Measurements from ENCODE around the gene PRXL2A. TPM values are rescaled to one million over a fixed set of nuclear protein-coding genes. Genes with fewer than 3 reads are reported as not detected.
A peak's percentile ranks its signal among the peaks of the same experiment; 100 is the strongest.

The PRXL2A gene
- polyA plus RNA-seq, 1 of the 3 experiments (the other 2 are of a cell fraction) = 15.6 TPM

- DNase-seq = peak; percentile 47
- no peaks in the 10 kb centered on the region for H3K9me3 ChIP-seq
Observed at GRCh38 chr10:80464557-80465450, 56.5 kb downstream of the PRXL2A start.

GRCh38 chr10:80465451-80465835 lies 57.1 kb downstream of the PRXL2A start:
- 91% methylated on average over 2 of the region's 3 CpGs for WGBS (ENCODE audit: low lambda C conversion rate)
- no peaks in the 10 kb centered on the region for H3K9me3 ChIP-seq
- DNase-seq = no peak
- CTCF ChIA-PET = interaction anchor here (4.7 to 35.3 kb wide), 2 partner anchors 21 to 41 kb away, joined by 38 to 602 read pairs; no protein-coding TSS in a partner anchor
- POLR2A ChIA-PET = no interaction called here
- H3F3A ChIP-seq (replicated peaks; ENCODE audit: insufficient read depth) = peaks cover 5% of the 10 kb centered on the region
- H3K4me1 ChIP-seq (ENCODE audit: control insufficient read depth in 1 of 2, insufficient read depth in 2 of 2, low read depth in 1 of 2, low read length in 1 of 2) = peaks cover 61 to 64% of the 10 kb centered on the region in 2 experiments
- H4K20me1 ChIP-seq (ENCODE audit: insufficient read depth) = peaks cover 86% of the 10 kb centered on the region
- TF ChIP-seq RFX5 (IDR thresholded peaks at IDR 0.05; ENCODE audit: low read length) = no peak
- no peak for TF ChIP-seq ZBTB33 (IDR thresholded peaks at IDR 0.05; ENCODE audit: borderline replicate concordance, low read depth)
- H3K9ac ChIP-seq = no peak overlapping the region
- no peak overlapping the region for H3K4me2 ChIP-seq
- H3K27me3 ChIP-seq (ENCODE audit: insufficient read depth) = no peaks in the 10 kb centered on the region
- peaks cover 100% of the 10 kb centered on the region for H3K79me2 ChIP-seq (ENCODE audit: insufficient read depth)
- peaks cover 2 to 8% of the 10 kb centered on the region in 2 experiments for H3K36me3 ChIP-seq (replicated peaks in 1 of 2; ENCODE audit: control insufficient read depth in 1 of 2, insufficient read depth in 2 of 2, low read length in 1 of 2)
- H2AFZ ChIP-seq (ENCODE audit: low read depth) = no peak overlapping the region
- no peaks in the 10 kb centered on the region for H3K9me2 ChIP-seq
- H3K4me3 ChIP-seq (ENCODE audit: low read depth in 2 of 2, low read length in 1 of 2) = no peak overlapping the region
- peak overlapping the region in 1 of 2 experiments; percentile 60; a peak in 1 of 4 replicates for H3K27ac ChIP-seq (ENCODE audit: low read depth in 2 of 2, low read length in 1 of 2)

More at GRCh38 chr10:80464557-80465450, 56.5 kb downstream of the PRXL2A start:
- peaks cover 2 to 4% of the 10 kb centered on the region in 2 experiments for H3K36me3 ChIP-seq (replicated peaks in 1 of 2; ENCODE audit: control insufficient read depth in 1 of 2, insufficient read depth in 2 of 2, low read length in 1 of 2)
- POLR2A ChIA-PET = interaction anchor here (1.2 kb wide), 1 partner anchor 9 kb away, joined by 5 read pairs; no protein-coding TSS in a partner anchor
- H3F3A ChIP-seq (replicated peaks; ENCODE audit: insufficient read depth) = peaks cover 5% of the 10 kb centered on the region
- CTCF ChIA-PET = interaction anchor here (4.7 to 35.3 kb wide), 2 partner anchors 20 to 41 kb away, joined by 38 to 602 read pairs; no protein-coding TSS in a partner anchor
- WGBS (ENCODE audit: low lambda C conversion rate) = 91% methylated on average over 6 of the region's 14 CpGs
- no peaks in the 10 kb centered on the region for H3K27me3 ChIP-seq (ENCODE audit: insufficient read depth)
- H2AFZ ChIP-seq (ENCODE audit: low read depth) = no peak overlapping the region
- H3K9ac ChIP-seq = no peak overlapping the region
- peaks cover 65 to 69% of the 10 kb centered on the region in 2 experiments for H3K4me1 ChIP-seq (ENCODE audit: control insufficient read depth in 1 of 2, insufficient read depth in 2 of 2, low read depth in 1 of 2, low read length in 1 of 2)
- H3K79me2 ChIP-seq (ENCODE audit: insufficient read depth) = peaks cover 100% of the 10 kb centered on the region
- H4K20me1 ChIP-seq (ENCODE audit: insufficient read depth) = peaks cover 89% of the 10 kb centered on the region
- no peak for TF ChIP-seq MXI1 (IDR thresholded peaks at IDR 0.05; ENCODE audit: low read depth, low read length)
- no peak for TF ChIP-seq POLR2AphosphoS5 (IDR thresholded peaks at IDR 0.05; ENCODE audit: low read depth, low read length)
- peak overlapping the region in 1 of 2 experiments; percentile 60; a peak in 1 of 4 replicates for H3K27ac ChIP-seq (ENCODE audit: low read depth in 2 of 2, low read length in 1 of 2)
- H3K9me2 ChIP-seq = no peaks in the 10 kb centered on the region
- no peak overlapping the region for H3K4me3 ChIP-seq (ENCODE audit: low read depth in 2 of 2, low read length in 1 of 2)
- H3K4me2 ChIP-seq = peak overlapping the region; percentile 64; the same call in 1 of the 2 replicates

Data from SK-N-SH (cell line).